HG03439 (cell line): ENCODE measurements around the gene OXT.
"Not testable (repeated sequence)": the region's sequence is repeated elsewhere in the genome, so short reads cannot be mapped to it uniquely, and the experiment has no call there.

Experiments used
- ATAC-seq: cut with Tn5 transposase; IDR thresholded peaks from one replicate; pipeline ENCODE4 v1.9.1; 2021; ENCODE audit warnings: mild to moderate bottlenecking, moderate library complexity; ENCODE audit not compliant: unreplicated experiment

Gene OXT

DNA sequence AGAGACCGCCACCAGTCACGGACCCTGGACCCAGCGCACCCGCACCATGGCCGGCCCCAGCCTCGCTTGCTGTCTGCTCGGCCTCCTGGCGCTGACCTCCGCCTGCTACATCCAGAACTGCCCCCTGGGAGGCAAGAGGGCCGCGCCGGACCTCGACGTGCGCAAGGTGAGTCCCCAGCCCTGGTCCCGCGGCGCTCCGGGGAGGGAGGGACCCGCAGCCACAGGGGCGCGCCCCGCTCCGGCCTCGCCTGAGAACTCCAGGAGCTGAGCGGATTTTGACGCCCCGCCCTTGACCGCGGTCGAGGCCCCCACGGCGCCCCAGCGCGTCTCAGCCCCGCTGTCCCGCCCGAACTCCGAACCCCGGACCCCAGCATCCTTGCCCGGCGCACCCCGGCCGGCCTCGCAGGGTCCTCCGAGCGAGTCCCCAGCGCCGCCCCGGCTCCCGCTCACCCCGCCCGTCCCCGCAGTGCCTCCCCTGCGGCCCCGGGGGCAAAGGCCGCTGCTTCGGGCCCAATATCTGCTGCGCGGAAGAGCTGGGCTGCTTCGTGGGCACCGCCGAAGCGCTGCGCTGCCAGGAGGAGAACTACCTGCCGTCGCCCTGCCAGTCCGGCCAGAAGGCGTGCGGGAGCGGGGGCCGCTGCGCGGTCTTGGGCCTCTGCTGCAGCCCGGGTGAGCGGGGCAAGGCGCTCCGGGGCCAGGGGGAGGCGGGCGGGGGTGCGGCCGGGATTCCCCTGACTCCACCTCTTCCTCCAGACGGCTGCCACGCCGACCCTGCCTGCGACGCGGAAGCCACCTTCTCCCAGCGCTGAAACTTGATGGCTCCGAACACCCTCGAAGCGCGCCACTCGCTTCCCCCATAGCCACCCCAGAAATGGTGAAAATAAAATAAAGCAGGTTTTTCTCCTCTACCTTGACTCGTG, at the start of gene OXT:
TSS of gene OXT (plus strand) at position 11 of the 920 bp plus-strand sequence. CDS start at position 47, 36 bp downstream.
- no peak for ATAC-seq

DNA sequence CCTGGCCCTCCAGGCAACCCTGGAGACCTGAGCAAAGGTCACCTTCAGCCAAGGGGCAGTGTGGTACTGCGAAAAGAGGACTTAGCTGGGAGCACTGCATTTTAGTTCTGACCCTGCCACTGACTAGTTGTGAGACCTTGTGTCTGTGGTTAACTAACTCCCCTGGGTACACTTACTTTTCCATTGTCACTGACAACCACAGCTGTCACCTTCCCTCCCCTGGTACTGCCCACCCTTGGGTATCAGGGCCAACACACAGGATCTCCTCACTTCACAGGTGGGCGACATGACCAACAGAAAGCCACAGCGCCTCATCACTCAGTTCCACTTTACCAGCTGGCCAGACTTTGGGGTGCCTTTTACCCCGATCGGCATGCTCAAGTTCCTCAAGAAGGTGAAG, 49.6 kb upstream of the OXT start:
- ATAC-seq: no peak

- ATAC-seq: not testable (repeated sequence)
These were observed 48.6 kb upstream of the OXT start for GRCh38 chr20:3022559-3023490.

GRCh38 chr20:3027987-3028386, 43.4 kb upstream of the OXT start:
- no peak for ATAC-seq

GRCh38 chr20:3031524-3032147, 39.8 kb upstream of the OXT start:
- no peak for ATAC-seq

DNA sequence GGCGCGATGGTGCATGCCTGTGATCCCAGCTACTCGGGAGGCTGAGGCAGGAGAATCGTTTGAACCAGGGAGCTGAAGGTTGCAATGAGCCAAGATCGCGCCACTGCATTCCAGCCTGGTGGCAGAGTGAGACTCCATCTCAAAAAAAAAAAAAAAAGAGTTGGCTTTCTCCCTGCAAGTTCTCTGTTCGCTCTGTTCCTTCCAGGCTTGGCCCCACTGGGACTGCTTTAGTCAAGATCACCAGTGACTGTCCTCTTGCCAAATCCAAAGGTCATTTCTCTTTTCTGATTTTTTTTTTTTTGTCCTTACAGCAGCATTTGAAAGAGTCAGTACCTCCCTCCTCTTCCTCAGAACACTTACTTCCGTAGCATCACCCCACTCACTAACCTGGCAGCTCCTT, 38.8 kb upstream of the OXT start:
- ATAC-seq: no peak

- ATAC-seq: no peak
These were observed 33.8 kb upstream of the OXT start for GRCh38 chr20:3037654-3038053.

DNA sequence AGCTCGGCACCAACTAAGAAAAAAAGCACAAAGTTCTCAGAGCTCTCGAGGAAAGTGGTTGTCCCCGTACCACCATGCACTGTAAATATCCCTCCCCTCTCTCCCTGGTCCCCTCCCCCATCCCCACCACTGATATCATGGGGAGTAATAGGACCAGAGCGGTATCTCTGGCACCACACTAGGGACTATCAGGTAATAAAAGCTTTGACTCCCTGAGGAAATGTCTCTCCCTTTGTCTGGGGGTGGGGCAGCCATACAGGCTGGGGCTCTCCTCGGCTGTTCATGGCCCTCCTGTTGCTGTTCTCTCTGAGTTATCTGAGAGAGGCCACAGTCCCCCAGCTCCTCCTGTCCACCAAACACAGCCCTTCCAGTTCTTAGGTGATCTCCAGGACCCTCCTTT, 33.0 kb upstream of the OXT start:
- no peak for ATAC-seq

- no peak for ATAC-seq
These were observed 32.0 kb upstream of the OXT start for GRCh38 chr20:3039426-3039825.

DNA sequence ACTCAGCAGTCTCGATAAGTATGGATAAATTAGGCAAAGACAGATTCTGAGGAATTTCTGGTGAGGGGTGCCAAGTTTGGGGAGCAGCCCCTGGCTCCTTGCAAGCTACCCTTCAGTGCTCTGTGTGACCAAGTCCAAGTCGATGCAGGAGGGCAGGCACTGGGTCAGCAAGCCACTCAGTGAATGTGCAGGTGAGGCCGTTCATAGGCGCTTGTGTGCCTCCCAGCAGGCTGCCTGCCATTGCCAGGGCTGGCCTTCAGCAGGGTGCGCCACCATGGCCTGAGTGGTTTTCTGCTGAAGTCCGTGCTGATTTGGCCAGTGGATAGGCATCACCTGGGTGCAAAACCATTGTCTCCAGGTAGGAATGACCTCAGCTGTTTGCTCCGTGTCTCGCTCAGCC, 31.3 kb upstream of the OXT start:
- ATAC-seq: no peak

- ATAC-seq: no peak
These were observed 29.5 kb upstream of the OXT start for GRCh38 chr20:3041854-3042409.

DNA sequence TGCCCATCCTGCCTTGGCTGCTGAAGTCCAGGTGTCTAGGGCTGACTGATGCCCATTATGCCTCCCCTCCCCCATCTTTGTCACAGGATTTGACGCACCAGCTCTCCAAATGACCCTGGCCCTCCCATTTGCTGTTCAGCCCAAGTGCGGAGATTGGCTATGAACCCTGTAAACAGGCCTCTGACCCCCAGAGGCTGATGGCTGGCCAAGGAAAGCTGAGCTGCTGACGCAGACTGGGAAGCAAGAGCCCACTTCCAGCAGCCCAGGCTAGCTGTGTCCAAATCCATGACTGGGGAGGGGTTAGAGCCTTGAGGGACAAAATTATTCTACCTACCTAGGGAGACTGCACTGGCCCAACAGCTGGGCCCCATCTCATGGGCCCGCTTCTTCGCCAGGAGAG, 28.8 kb upstream of the OXT start:
- no peak for ATAC-seq

DNA sequence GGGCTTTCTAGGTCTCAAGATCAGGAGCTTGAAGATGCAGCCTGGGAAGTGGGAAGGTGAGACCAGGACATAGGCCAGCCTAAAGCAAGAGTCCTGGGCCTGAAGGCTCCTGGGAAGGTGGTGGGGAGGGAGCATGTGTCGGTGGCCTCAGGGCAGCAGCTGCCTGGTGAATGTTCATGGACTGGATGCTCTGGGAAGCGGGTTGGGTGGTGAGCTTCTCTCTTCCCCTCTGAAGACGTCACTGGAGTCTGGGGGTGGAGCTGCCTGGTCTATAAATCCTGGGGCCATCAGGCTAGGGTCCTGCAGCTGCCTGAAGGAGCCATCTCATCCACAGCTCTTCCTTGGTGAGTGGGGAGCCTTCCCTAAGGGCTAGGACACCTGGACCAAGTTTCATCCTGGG, 28.1 kb upstream of the OXT start, which contains the start of gene GNRH2:
TSS of gene GNRH2 (plus strand) at position 301 of the 400 bp plus-strand sequence. CDS start 793 bp downstream, outside the sequence.
- ATAC-seq: no peak

DNA sequence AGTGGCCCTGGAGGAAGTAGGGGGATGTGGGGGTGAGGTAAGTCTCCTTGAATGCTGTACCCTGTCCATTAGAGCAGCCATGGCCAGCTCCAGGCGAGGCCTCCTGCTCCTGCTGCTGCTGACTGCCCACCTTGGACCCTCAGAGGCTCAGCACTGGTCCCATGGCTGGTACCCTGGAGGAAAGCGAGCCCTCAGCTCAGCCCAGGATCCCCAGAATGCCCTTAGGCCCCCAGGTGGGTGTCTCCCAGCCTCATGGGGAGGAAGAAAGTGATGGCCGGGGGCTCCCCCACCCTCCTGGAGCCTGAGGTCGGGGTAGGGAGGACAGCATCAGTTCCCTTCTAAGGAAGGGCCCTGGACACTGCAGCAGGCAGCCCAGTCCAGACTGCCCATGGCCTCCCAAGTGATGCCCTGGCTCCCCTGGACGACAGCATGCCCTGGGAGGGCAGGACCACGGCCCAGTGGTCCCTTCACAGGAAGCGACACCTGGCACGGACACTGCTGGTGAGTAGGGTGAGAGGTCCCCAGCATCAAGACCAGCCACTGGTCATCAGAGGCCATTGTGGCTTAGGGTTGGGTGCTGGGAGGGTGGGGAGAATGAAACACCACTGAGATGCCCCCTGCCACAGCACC, 27.0 kb upstream of the OXT start:
- ATAC-seq: no peak

DNA sequence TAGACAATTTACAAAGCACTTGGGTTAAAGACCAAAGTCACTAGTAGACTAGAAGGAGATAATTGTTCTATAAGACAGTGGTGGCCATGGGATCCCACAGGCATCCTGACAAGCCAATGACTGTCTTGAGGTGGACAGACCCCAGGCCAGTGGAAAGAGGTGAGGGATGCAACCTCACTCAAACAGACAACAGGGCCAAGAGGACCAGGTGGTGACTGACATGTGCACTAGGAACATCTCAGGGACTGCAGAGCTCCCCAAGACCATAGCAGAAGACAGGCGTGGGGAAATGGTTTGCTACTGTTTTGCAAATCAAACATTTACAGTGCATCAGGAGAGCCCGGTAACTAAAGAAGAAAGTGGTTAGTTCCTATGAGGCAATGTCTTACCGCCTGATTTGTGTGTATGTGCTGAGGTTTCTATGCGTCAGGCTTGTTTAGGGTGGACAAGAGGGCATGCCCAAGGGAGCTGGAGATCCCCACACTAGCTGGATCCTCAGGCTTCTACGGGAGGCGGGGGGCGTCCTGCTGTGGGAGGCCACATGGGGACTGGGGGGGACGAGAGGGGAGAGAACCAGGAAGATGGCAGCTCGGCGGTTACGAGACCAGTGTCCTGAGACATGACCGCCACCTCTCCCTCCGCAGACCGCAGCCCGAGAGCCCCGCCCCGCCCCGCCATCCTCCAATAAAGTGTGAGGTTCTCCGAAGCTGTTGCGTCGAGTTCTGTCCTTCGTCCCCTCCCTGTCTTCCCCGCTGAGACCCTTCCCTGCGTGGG, 26.2 kb upstream of the OXT start:
- peak; percentile 48 for ATAC-seq

DNA sequence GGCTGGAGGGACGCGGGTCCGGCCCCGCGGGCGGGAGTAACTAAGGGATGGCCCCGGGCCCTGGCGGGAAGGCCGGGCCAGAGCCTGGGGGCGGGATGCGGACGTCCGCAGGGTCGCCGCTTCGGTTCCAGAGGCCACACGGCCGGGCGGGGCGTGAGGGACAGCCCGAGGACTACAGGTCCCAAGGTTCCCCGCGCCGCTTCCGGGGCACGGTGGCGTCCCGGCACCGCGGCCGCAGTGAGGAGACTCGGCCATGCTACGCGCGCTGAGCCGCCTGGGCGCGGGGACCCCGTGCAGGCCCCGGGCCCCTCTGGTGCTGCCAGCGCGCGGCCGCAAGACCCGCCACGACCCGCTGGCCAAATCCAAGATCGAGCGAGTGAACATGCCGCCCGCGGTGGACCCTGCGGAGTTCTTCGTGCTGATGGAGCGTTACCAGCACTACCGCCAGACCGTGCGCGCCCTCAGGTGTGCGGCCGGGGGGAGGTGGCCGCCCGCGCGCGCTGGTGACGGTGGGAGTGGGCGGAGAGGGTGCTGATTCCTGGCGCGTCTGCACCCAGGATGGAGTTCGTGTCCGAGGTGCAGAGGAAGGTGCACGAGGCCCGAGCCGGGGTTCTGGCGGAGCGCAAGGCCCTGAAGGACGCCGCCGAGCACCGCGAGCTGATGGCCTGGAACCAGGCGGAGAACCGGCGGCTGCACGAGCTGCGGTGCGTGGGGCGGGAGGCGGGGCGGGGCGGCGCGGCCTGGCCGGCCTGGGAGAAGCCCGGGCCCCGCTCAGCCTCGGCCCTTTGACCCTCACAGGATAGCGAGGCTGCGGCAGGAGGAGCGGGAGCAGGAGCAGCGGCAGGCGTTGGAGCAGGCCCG, 25.4 kb upstream of the OXT start, which contains the start of gene MRPS26:
TSS of gene MRPS26 (plus strand) at position 237 of the 861 bp plus-strand sequence. CDS start at position 254, 17 bp downstream.
- ATAC-seq: peak; percentile 89

DNA sequence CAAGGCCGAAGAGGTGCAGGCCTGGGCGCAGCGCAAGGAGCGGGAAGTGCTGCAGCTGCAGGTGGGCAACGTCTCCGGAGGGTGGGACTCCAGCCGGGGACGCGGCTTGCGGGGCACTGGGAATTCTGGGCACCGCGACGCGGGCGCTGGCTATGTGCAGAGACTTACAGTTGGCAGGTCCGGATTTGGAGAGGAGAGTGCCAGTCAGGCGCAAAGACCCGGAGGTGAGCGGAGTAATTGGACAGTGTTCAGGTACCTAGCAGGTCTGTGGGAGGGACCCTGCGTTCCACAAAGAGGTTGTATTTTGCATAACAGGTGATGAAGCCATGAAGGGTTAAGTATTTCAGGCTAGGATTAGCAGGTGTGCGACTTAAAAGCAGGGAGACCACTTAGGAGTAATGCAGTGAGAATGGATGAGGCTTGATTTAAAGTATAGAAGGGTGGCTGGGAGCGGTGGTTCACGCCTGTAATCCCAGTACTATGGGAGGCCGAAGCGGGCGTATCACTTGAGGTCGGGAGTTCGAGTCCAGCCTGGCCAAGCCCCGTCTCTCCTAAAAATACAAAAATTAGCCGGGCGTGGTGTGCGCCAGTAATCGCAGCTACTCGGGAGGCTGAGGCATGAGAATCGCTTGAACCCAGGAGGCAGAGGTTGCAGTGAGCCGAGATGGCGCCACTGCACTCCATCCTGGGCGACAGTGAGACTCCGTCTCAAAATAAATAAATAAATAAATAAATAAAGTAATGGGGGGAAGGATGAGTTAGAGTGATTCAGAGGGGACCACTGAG, 24.6 kb upstream of the OXT start:
- peak; percentile 1 for ATAC-seq
